Myocyte (in vitro differentiated cells): ENCODE measurements around the gene CRTC1. TPM values are rescaled to one million over a fixed set of nuclear protein-coding genes. Genes with fewer than 3 reads are reported as not detected.
A peak's percentile ranks its signal among the peaks of the same experiment; 100 is the strongest.
"Not testable (repeated sequence)": the region's sequence is repeated elsewhere in the genome, so short reads cannot be mapped to it uniquely, and the experiment has no call there.

Experiments
- DNase-seq: peaks from one replicate; pipeline ENCODE4 v3.0.0-alpha.2; 2012; ENCODE audit warnings: low read depth
- total RNA-seq: library from RNA; depleted of rRNA; stranded (reverse); fragments of >200 nt; gene quantifications from 2 replicates; pipeline ENCODE4 v1.2.3, GENCODE V29; 2014

Gene CRTC1
- total RNA-seq, 1 donor from 2014 or later = 3.3 TPM

- no peak for DNase-seq
Observed at GRCh38 chr19:18725841-18726770, 42.6 kb downstream of the CRTC1 start.

- DNase-seq = no peak
Observed at GRCh38 chr19:18726846-18727245, 43.4 kb downstream of the CRTC1 start.

- not testable (repeated sequence) for DNase-seq
Observed at GRCh38 chr19:18727602-18728001, 44.1 kb downstream of the CRTC1 start.

- no peak for DNase-seq
Observed at GRCh38 chr19:18729933-18730530, 46.6 kb downstream of the CRTC1 start.

GRCh38 chr19:18730885-18731513 lies 47.5 kb downstream of the CRTC1 start:
- no peak for DNase-seq

GRCh38 chr19:18731562-18732008 lies 48.1 kb downstream of the CRTC1 start:
- DNase-seq = no peak

GRCh38 chr19:18733196-18733647 lies 49.7 kb downstream of the CRTC1 start:
- DNase-seq = no peak

- not testable (repeated sequence) for DNase-seq
Observed at GRCh38 chr19:18733762-18734332, 50.4 kb downstream of the CRTC1 start.

- DNase-seq = no peak
Observed at GRCh38 chr19:18735324-18735723, 51.8 kb downstream of the CRTC1 start.

- no peak for DNase-seq
Observed at GRCh38 chr19:18735752-18736151, 52.3 kb downstream of the CRTC1 start.

- peak; percentile 38 for DNase-seq
Observed at GRCh38 chr19:18736415-18737336, 53.2 kb downstream of the CRTC1 start.

GRCh38 chr19:18737337-18737953 lies 54.0 kb downstream of the CRTC1 start:
- no peak for DNase-seq

- DNase-seq = no peak
Observed at GRCh38 chr19:18737954-18738351, 54.5 kb downstream of the CRTC1 start.

GRCh38 chr19:18738961-18739690 lies 55.6 kb downstream of the CRTC1 start:
- DNase-seq = no peak

- no peak for DNase-seq
Observed at GRCh38 chr19:18741124-18742121, 57.9 kb downstream of the CRTC1 start.

- no peak for DNase-seq
Observed at GRCh38 chr19:18742324-18742723, 58.8 kb downstream of the CRTC1 start.

GRCh38 chr19:18742838-18743783 lies 59.6 kb downstream of the CRTC1 start:
- no peak for DNase-seq
